ENCODE measurements around the gene WWTR1.

The WWTR1 gene

DNA sequence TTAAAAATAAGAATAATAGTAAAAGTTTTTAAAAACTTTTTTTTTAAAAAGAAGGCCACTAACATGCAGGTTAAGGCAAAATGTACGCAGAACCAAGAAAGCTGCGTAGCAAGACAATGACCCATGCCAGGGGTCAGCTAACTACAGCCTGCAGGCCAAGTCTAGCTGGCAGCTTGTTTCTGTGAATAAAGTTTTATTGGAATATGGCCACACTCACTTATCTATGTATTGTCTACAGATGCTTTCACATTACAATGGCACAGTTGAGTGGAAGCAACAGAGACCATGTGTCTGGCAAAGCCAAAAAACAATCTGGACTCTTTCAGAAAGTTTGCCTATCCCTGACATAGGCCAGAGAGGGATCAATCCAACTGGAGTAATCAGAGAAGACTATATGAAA is 46.7 kb downstream of the WWTR1 start:
- in situ Hi-C loops (cut with MboI; ENCODE audit: low sequenced_read_pairs, unreplicated experiment), result no loop called here
- no peak for DNase-seq (ENCODE audit: low spot score)
- TF ChIP-seq, protein P1, sequence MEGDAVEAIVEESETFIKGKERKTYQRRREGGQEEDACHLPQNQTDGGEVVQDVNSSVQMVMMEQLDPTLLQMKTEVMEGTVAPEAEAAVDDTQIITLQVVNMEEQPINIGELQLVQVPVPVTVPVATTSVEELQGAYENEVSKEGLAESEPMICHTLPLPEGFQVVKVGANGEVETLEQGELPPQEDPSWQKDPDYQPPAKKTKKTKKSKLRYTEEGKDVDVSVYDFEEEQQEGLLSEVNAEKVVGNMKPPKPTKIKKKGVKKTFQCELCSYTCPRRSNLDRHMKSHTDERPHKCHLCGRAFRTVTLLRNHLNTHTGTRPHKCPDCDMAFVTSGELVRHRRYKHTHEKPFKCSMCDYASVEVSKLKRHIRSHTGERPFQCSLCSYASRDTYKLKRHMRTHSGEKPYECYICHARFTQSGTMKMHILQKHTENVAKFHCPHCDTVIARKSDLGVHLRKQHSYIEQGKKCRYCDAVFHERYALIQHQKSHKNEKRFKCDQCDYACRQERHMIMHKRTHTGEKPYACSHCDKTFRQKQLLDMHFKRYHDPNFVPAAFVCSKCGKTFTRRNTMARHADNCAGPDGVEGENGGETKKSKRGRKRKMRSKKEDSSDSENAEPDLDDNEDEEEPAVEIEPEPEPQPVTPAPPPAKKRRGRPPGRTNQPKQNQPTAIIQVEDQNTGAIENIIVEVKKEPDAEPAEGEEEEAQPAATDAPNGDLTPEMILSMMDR (IDR thresholded peaks at IDR 0.05; ENCODE audit: borderline replicate concordance, control extremely low read depth, extremely low read depth, insufficient read depth, missing control alignments), result no peak

DNA sequence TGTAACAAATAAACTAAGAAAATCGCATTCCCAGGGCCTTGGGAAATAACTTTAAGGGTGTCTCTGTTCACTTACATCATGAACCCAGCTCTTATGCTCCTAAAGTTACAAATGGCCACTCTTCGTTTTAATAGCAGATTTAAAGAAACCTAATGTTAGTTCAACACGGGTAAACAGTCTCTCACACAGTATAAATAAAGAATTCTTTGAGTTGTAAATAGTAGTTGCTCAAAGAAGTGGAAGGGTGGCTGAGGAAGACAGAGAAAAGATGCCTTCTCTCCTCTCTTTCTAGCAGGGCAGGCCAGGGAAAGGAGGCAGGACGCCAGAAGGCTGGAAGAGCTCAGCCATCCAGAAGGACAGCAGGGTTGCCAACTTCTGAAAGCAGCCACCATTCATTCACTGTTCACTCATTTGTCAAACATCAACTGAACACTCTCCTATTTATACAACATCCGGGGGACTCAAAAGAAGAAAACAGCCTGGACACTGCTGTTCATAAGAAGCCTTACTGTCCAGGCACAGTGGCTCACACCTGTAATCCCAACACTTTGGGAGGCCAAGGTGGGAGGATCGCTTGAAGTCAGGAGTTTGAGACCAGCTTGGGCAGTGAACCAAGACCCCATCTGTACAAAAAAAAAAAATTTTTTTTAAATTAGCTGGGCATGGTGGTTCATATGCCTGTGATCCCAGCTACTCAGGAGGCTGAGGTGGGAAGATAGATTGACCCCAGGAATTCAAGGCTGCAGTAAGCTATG is 47.3 kb downstream of the WWTR1 start:
- DNase-seq (ENCODE audit: low spot score), result no peak
- in situ Hi-C loops (cut with MboI; ENCODE audit: low sequenced_read_pairs, unreplicated experiment), result no loop called here
- TF ChIP-seq, protein P1 (IDR thresholded peaks at IDR 0.05; ENCODE audit: borderline replicate concordance, control extremely low read depth, extremely low read depth, insufficient read depth, missing control alignments), result no peak

DNA sequence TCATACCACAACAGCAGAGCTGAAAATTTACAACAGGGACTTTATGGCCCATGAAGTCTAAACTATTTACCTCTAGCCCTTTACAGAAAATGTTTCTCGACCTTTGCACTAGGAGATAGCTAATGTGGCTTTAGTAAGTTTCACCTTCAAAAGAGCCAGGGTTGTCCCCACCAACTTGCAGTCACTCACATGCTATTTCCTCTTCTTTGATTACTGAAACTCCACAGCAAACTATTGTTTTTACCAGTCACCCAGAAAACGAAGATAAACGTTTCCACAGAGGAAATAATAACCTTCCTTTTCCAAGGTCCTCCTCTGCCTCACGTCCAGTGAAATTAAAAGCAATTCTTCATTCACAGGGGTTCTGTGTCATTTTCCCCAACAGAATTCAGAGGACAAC is 48.2 kb downstream of the WWTR1 start:
- TF ChIP-seq, protein P1 (IDR thresholded peaks at IDR 0.05; ENCODE audit: borderline replicate concordance, control extremely low read depth, extremely low read depth, insufficient read depth, missing control alignments), result no peak
- in situ Hi-C loops (cut with MboI; ENCODE audit: low sequenced_read_pairs, unreplicated experiment), result no loop called here

DNA sequence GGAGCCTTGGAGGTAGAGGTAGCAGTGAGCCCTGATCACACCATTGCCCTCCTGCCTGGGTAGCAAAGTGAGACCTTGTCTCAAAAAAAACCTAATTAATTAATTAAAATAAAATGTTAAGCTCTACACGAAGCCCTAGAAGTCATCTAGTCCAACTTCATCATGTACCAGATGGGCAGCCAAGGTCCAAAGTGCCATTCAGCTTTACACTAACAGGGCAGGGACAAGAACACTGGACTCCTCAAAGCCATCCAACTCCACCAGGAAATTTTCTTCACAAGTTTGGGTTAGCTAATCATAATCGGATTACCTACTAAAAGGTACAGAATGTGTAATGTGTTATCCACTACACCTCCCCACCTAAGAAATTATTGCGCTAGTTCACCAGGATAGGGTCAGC is 48.8 kb downstream of the WWTR1 start:
- in situ Hi-C loops (cut with MboI; ENCODE audit: low sequenced_read_pairs, unreplicated experiment), result no loop called here
- DNase-seq (ENCODE audit: low spot score), result no peak
- TF ChIP-seq, protein P1 (IDR thresholded peaks at IDR 0.05; ENCODE audit: borderline replicate concordance, control extremely low read depth, extremely low read depth, insufficient read depth, missing control alignments), result no peak

More for the DNA sequence above, 48.2 kb downstream of the WWTR1 start:
- peak; percentile 38 for DNase-seq (ENCODE audit: low spot score)

DNA sequence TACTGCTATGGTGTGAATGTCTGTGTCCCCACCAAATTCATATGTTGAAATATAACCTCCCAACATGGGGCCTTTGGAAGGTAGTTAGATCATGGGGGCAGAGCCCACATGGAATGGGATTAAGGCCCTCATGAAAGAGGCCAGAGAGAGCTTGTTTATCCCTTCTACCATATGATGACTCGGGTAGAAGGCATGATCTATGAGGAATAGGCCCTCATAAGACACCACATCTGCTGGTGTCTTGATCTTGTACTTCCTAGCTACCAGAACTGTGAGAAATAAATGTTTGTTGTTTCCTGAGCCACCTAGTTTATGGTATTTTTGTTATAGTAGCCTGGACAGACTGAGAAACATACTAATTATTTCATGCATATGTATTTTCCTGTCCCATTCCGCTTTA is 51.9 kb downstream of the WWTR1 start:
- no peak for DNase-seq (ENCODE audit: low spot score)
- in situ Hi-C loops (cut with MboI; ENCODE audit: low sequenced_read_pairs, unreplicated experiment), result no loop called here
- TF ChIP-seq, protein P1 (IDR thresholded peaks at IDR 0.05; ENCODE audit: borderline replicate concordance, control extremely low read depth, extremely low read depth, insufficient read depth, missing control alignments), result no peak

DNA sequence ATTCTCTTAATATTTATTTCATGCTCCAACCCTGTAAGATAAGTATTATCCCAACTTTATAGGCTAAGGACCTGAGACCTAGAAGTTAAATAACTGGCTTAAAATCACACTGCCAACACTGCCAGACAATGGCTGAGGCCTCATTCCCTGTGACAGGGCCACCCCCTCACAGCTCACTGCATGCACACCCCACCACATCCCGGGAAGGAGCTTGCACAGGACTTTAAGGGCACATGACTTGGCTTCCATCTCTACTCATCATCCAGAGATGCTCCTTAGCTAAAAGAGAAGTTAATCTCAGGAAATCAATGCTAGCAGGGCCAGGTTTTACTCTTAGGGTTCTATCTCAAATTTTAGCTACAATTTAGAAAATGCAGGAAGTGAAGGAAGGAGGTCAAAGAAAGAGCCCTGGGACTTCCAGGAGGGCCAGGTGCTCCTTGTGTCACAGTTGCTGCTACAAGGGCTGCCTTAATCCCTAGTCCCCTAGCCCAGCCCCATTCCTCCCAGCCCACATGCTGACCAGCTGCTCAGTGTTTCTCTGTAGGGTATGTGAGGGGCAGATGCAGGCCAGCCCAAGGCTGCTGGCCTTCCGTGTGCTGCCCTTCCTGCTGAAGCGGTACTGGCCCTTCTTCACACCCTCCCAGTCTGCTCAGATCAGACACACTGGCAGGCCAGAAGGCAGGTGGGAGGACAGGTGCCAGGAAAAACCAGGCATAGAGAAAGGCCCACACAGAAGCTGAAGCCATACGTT is 53.5 kb downstream of the WWTR1 start:
- TF ChIP-seq, protein P1 (IDR thresholded peaks at IDR 0.05; ENCODE audit: borderline replicate concordance, control extremely low read depth, extremely low read depth, insufficient read depth, missing control alignments), result no peak
- in situ Hi-C loops (cut with MboI; ENCODE audit: low sequenced_read_pairs, unreplicated experiment), result no loop called here
- DNase-seq (ENCODE audit: low spot score), result no peak

All from GM13976 (cell line).